WERI-Rb-1 (cell line): ENCODE data around the gene ATP12A.
A peak's percentile ranks its signal among the peaks of the same experiment; 100 is the strongest.

Source experiments
- DNase-seq: peaks from one replicate; pipeline ENCODE4 v3.0.0-alpha.2; 2020
- H3K27ac ChIP-seq: fragments of 250-450 bp; sonication (Bioruptor Pico); 2 replicates; pipeline ENCODE4 v1.5.1; 2020; ENCODE audit warnings: mild to moderate bottlenecking, moderate library complexity
- H3K27me3 ChIP-seq: fragments of 250-450 bp; sonication (Bioruptor Pico); 2 replicates; pipeline ENCODE4 v1.5.1; 2021; ENCODE audit warnings: mild to moderate bottlenecking, low read depth, moderate library complexity; ENCODE audit not compliant: insufficient read depth, severe bottlenecking
- H3K36me3 ChIP-seq: fragments of 250-450 bp; sonication (Bioruptor Pico); 2 replicates; pipeline ENCODE4 v1.5.1; 2020; ENCODE audit warnings: mild to moderate bottlenecking, moderate library complexity
- H3K4me3 ChIP-seq: 2 replicates; pipeline ENCODE4 v1.5.1; 2011; ENCODE audit warnings: low read depth, mild to moderate bottlenecking, control low read depth, low read length
- H3K9me3 ChIP-seq: fragments of 250-450 bp; sonication (Bioruptor Pico); 2 replicates; pipeline ENCODE4 v1.5.1; 2021; ENCODE audit warnings: mild to moderate bottlenecking, moderate library complexity; ENCODE audit not compliant: severe bottlenecking
- TF ChIP-seq, protein P1 (sequence below): IDR thresholded peaks from 2 replicates; pipeline ENCODE4 v1.5.1; 2011; ENCODE audit warnings: low read depth, mild to moderate bottlenecking, control low read depth, inconsistent platforms, low read length

Gene ATP12A

DNA sequence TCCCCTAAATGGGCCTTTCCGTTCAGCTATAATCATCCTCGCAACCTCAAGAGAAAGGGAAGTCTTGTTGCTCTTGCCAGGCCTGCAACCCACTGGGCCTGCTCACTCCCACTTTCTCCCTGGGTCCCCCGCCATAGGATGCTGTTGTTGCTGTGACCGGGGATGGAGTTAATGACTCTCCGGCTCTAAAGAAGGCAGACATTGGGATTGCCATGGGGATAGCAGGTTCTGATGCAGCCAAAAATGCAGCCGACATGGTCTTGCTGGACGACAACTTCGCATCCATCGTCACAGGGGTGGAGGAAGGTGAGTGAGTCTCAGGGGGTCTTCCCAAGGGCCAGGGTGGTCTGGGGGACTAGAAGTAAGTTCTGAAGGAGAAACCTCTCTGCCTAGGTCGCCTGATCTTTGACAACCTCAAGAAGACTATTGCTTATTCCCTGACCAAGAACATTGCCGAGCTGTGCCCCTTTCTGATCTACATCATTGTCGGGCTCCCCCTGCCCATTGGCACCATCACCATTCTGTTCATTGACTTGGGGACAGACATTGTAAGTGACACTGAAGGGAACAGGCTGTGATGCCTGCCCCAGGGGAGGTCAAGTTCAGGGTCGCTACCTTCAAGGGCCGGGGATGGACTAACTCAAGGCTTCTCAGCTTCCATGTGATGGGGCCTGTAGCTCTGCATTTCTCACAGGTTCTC is 26.8 kb downstream of the ATP12A start:
- peaks cover 2% of the 10 kb centered on the region for H3K9me3 ChIP-seq
- TF ChIP-seq, protein P1, sequence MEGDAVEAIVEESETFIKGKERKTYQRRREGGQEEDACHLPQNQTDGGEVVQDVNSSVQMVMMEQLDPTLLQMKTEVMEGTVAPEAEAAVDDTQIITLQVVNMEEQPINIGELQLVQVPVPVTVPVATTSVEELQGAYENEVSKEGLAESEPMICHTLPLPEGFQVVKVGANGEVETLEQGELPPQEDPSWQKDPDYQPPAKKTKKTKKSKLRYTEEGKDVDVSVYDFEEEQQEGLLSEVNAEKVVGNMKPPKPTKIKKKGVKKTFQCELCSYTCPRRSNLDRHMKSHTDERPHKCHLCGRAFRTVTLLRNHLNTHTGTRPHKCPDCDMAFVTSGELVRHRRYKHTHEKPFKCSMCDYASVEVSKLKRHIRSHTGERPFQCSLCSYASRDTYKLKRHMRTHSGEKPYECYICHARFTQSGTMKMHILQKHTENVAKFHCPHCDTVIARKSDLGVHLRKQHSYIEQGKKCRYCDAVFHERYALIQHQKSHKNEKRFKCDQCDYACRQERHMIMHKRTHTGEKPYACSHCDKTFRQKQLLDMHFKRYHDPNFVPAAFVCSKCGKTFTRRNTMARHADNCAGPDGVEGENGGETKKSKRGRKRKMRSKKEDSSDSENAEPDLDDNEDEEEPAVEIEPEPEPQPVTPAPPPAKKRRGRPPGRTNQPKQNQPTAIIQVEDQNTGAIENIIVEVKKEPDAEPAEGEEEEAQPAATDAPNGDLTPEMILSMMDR: no peak
- no peak for DNase-seq
- no peaks in the 10 kb centered on the region for H3K36me3 ChIP-seq
- H3K4me3 ChIP-seq: no peak overlapping the region
- H3K27ac ChIP-seq: no peak overlapping the region
- H3K27me3 ChIP-seq: no peaks in the 10 kb centered on the region

DNA sequence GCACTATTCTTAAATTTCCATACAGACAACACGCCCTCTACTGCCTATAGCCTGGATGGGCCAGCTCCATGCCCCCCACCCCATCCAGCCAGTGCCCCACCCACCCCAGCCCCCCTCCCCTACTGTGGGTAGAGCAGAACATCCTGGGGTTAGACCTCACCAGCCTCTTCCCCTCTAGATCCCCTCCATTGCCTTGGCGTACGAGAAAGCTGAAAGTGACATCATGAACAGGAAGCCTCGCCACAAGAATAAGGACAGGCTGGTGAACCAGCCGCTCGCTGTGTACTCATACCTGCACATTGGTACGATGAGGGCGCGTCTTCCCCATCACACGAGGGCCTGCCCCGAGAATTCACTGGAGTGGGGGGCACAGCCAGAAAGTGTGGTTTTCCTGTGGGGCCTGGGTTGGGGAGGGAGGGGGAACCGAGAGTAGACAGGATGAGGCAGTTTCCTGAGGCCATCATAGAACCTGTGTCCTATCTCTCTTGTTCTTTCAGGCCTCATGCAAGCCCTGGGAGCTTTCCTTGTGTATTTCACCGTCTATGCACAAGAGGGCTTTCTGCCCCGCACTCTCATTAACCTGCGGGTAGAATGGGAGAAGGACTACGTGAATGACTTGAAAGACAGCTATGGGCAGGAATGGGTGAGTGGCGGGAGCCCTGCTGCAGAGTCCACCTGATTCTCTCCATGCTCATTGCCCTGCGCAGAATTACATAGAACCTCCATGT is 29.1 kb downstream of the ATP12A start:
- TF ChIP-seq, protein P1: 0 out of 2 replicates have a peak, but pooled peaks have one; percentile 4
- Histone ChIP-seq H3K27ac (no peak overlapping the region), H3K27me3 (no peaks in the 10 kb centered on the region), H3K36me3 (no peaks in the 10 kb centered on the region), H3K9me3 (no peaks in the 10 kb centered on the region), H3K4me3 (no peak overlapping the region)
- no peak for DNase-seq

DNA sequence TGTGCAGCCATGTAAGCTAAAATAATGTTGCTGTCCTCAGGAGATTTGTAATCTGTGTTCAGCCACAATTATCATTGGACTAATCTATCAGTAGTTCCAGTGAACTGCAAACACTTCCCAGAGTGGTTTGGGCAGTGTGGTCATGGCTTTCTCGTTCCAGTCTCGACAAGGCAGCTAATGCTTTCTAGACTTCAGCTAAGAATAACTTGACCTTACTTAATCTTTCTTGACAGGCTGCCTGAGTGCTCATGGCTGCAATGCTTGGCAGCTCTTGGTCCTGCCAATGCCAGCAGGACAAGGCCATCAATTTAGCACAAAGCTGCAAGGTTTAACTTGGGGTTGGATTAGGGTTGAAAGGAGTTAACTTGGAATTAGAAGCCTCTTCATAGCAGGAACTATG is 32.8 kb downstream of the ATP12A start:
- Histone ChIP-seq H3K9me3 (no peaks in the 10 kb centered on the region), H3K27ac (peak overlapping the region; percentile 51), H3K36me3 (no peaks in the 10 kb centered on the region), H3K4me3 (no peak overlapping the region), H3K27me3 (no peaks in the 10 kb centered on the region)
- TF ChIP-seq, protein P1: no peak
- peak; percentile 93 for DNase-seq

DNA sequence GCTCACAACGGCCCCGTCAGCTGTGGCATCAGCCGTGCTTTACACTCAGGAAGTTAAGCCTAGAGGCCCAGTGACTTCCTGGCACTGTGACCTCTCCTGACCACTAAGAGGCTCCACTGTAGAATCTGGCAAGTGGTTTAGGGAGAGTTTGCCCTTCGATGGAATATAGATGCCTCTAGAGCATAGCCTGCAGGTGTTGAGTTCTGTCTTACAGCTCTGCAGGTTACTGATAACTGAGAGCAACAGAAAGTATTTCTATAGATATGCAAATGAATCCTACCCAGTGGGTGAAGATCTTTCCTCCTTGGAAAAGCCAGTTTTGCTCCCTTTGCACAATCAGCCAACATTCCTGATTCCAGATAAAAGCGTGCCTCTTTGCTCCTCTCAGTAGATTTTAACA is 35.8 kb downstream of the ATP12A start:
- peak; percentile 43 for DNase-seq
- H3K27me3 ChIP-seq: no peaks in the 10 kb centered on the region
- no peak overlapping the region for H3K27ac ChIP-seq
- TF ChIP-seq, protein P1: peak; percentile 22; the same call in 1 of the 2 replicates
- no peaks in the 10 kb centered on the region for H3K36me3 ChIP-seq
- H3K4me3 ChIP-seq: no peak overlapping the region
- no peaks in the 10 kb centered on the region for H3K9me3 ChIP-seq

DNA sequence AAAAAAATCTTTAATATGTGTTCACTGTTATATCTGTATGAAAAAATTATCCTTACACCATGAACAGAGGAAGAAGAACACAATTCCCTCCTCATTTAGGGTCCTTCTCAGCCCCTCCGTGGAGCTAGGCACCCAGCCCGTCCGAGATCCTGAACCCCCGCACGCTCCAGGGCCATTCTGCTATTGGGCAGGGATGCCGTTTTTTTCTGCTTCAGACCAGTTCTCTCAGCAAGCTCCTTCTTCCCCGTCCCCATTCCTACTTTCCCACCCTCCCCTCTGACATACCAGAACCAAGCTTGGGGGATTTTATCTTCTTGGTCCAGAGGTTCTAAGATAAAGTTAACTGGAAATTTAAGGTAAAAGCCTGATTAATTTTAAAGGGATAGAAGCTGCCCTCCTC is 36.2 kb downstream of the ATP12A start:
- Histone ChIP-seq H3K27ac (no peak overlapping the region), H3K4me3 (no peak overlapping the region), H3K27me3 (no peaks in the 10 kb centered on the region), H3K9me3 (no peaks in the 10 kb centered on the region), H3K36me3 (no peaks in the 10 kb centered on the region)
- DNase-seq: no peak
- TF ChIP-seq, protein P1: no peak
